Activated naive CD8-positive, alpha-beta T cell treated with anti-CD3 and anti-CD28 coated beads, Interleukin-2, amount 10 ng/mL, durations not matched to agents 7 days and 5 days (primary cell): Measurements from ENCODE around the gene IFI6. TPM values are rescaled to one million over a fixed set of nuclear protein-coding genes. Genes with fewer than 3 reads are reported as not detected.
A peak's percentile ranks its signal among the peaks of the same experiment; 100 is the strongest.
"Not testable (repeated sequence)": the region's sequence is repeated elsewhere in the genome, so short reads cannot be mapped to it uniquely, and the experiment has no call there.

Experiments
- ATAC-seq: fragments of 150-1000 bp; cut with Tn5 transposase; one replicate; pipeline ENCODE4 v1.10.0; 2021; ENCODE audit warnings: low read depth, moderate library complexity
- POLR2A ChIA-PET: fragments of 350-600 bp; sonication (Branson Sonifier 250); formaldehyde crosslinking; loops from one replicate; lab custom pipeline; 2021; ENCODE audit warnings: antibody characterized with exemption; lab: Charles Lee
- DNase-seq: peaks from one replicate; pipeline ENCODE4 v3.0.0; 2021
- H3K27ac Mint-ChIP-seq: one replicate; pipeline ENCODE4 v1.8.0; 2022; ENCODE audit warnings: mild to moderate bottlenecking, mixed read lengths
- H3K27me3 Mint-ChIP-seq: one replicate; pipeline ENCODE4 v1.8.0; 2022; ENCODE audit warnings: mild to moderate bottlenecking, moderate library complexity, mixed read lengths
- H3K36me3 Mint-ChIP-seq: one replicate; pipeline ENCODE4 v1.8.0; 2021; ENCODE audit warnings: mild to moderate bottlenecking, mixed read lengths
- H3K4me1 Mint-ChIP-seq: one replicate; pipeline ENCODE4 v1.8.0; 2021; ENCODE audit warnings: mixed read lengths
- H3K4me3 Mint-ChIP-seq: one replicate; pipeline ENCODE4 v1.8.0; 2022; ENCODE audit warnings: mild to moderate bottlenecking, moderate library complexity, mixed read lengths
- H3K9me3 Mint-ChIP-seq: one replicate; pipeline ENCODE4 v1.8.0; 2021; ENCODE audit warnings: mixed read lengths
- total RNA-seq, 2 experiments: library from RNA; stranded (reverse); gene quantifications; one replicate each; pipeline ENCODE4 v1.2.3, GENCODE V29; 2021

The IFI6 gene, protein sequence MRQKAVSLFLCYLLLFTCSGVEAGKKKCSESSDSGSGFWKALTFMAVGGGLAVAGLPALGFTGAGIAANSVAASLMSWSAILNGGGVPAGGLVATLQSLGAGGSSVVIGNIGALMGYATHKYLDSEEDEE
- total RNA-seq: 100 to 1,000 TPM; 310 to 357 TPM

DNA sequence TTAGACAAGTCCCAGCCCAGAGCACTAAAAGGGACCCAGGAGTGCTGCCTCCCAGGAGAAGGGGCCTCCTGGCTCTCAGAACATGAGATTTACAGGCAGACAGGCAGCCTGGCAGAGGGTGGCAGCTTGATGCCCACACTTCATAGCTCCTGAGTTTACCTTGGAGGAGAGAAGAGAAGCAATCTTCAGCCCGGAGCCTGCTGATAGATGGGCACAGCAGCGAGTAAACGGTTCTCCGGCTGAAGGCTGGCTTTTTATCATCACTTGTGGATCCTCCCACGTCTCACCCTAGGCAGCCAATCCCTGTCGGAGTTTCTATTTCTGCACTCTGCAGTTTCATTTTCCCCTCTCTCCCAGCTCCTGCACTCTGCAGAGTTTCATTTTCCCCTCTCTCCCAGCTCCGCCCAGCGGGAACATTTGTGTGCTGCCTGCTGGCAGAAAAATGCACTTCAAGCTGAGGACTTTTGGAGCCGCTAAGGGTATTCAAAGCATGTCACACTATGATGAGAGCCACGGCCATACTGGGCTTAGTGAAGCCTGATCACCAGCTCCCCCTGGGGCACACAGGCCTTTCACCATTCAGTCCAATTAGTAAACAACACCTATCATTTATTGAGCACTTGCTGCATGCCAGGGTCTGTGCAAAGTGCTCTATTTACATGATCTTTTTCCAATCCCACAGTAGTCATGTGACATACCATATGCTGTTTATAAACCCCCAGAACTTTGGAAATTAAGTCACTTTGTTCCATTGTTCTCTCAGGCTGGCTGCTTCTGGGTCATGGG is at the start of gene IFI6:
Gene IFI6, minus strand, starts transcription at position 229 of the 786 bp plus-strand sequence. CDS start 2,878 bp downstream, outside the sequence.
- H3K9me3 Mint-ChIP-seq: no peaks in the 10 kb centered on the region
- peak; percentile 76 for DNase-seq
- peaks cover 27% of the 10 kb centered on the region for H3K4me1 Mint-ChIP-seq
- H3K36me3 Mint-ChIP-seq: peaks cover 20% of the 10 kb centered on the region
- POLR2A ChIA-PET: interaction anchor here (0.6 to 2.5 kb wide), 15 partner anchors 10 to 517 kb away, joined by 3 to 24 read pairs (median 3); partner anchors contain the start of genes FAM76A, PPP1R8, SLC9A1 and STX12
- H3K4me3 Mint-ChIP-seq: peak within 1 kb of the TSS; percentile 97
- peak; percentile 93 for ATAC-seq
- H3K27me3 Mint-ChIP-seq: no peaks in the 10 kb centered on the region
- peak within 1 kb of the TSS; percentile 95 for H3K27ac Mint-ChIP-seq

DNA sequence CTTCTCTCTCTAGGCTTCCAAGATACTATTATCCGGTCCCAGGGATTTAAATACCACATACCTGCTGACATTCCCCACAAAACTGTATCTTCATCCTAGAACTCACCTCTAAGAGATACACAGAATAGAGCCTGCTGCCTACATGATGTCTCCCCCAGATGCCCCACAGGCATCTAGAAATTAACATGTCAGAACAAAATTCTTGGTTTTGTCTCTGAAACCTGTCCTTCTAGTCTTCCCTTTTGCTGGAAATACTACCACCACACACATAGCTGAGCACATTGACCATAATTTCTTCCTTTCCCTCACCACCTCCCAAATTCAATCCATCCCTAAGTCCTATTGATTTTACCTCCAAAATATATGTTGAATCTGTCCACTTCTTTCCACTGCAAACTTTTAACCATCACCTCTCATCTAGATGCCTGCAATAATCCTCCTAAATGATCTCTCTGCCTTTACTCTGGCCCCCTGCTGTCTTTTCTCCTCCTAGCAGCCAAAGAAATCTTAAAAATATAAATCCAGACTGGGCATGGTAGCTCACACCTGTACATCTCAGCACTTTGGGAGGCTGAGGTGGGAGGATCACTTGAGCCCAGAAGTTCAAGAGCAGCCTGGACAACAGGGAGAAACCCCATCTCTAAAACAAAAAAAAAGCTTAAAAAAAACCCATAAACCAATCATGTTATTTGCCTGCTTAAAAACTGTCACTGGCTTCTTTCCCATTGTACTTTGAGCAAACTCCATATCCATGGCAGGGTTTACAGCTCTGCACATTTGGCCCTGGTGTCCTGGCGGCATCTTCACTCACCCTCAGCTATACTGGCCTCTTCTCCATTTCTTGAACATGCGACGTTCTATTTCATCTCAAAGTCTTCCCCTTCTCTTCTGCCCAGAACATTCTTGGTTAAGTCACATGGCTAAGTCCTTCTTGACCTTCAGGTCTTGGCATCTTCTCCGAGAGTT is 47.6 kb upstream of the IFI6 start:
- ATAC-seq (no peak), DNase-seq (no peak)
- Mint-ChIP-seq H3K27me3 (peaks cover 24% of the 10 kb centered on the region), H3K27ac (no peak overlapping the region), H3K36me3 (no peaks in the 10 kb centered on the region), H3K4me1 (peaks cover 2% of the 10 kb centered on the region), H3K4me3 (no peak overlapping the region), H3K9me3 (peaks cover 7% of the 10 kb centered on the region)
- POLR2A ChIA-PET: interaction anchor here (0.8 kb wide), 1 partner anchor 48 kb away, joined by 4 read pairs; the partner anchor contains the start of gene IFI6

- H3K27ac Mint-ChIP-seq: no peak overlapping the region
- H3K4me1 Mint-ChIP-seq: peaks cover 9% of the 10 kb centered on the region
- no peak for ATAC-seq
- H3K27me3 Mint-ChIP-seq: peaks cover 24% of the 10 kb centered on the region
- DNase-seq: no peak
- POLR2A ChIA-PET: no interaction called here
- no peaks in the 10 kb centered on the region for H3K36me3 Mint-ChIP-seq
- H3K4me3 Mint-ChIP-seq: no peak overlapping the region
- peaks cover 7% of the 10 kb centered on the region for H3K9me3 Mint-ChIP-seq
Observed at GRCh38 chr1:27716262-27716895, 44.4 kb upstream of the IFI6 start.

- H3K4me3 Mint-ChIP-seq: no peak overlapping the region
- ATAC-seq (no peak), DNase-seq (no peak)
- POLR2A ChIA-PET: no interaction called here
- H3K9me3 Mint-ChIP-seq: peaks cover 7% of the 10 kb centered on the region
- peaks cover 7% of the 10 kb centered on the region for H3K4me1 Mint-ChIP-seq
- no peak overlapping the region for H3K27ac Mint-ChIP-seq
- H3K27me3 Mint-ChIP-seq: peaks cover 13% of the 10 kb centered on the region
- no peaks in the 10 kb centered on the region for H3K36me3 Mint-ChIP-seq
Observed at GRCh38 chr1:27713869-27714513, 42.0 kb upstream of the IFI6 start.

- no peak for ATAC-seq
- H3K27ac Mint-ChIP-seq: no peak overlapping the region
Observed at GRCh38 chr1:27713139-27713725, 41.2 kb upstream of the IFI6 start.

GRCh38 chr1:27710574-27710973 is 38.6 kb upstream of the IFI6 start:
- POLR2A ChIA-PET: no interaction called here
- ATAC-seq (no peak), DNase-seq (no peak)
- Mint-ChIP-seq H3K9me3 (no peaks in the 10 kb centered on the region), H3K27me3 (peaks cover 4% of the 10 kb centered on the region), H3K4me3 (no peak overlapping the region), H3K27ac (no peak overlapping the region), H3K36me3 (no peaks in the 10 kb centered on the region), H3K4me1 (peaks cover 7% of the 10 kb centered on the region)

More at GRCh38 chr1:27713139-27713725, 41.2 kb upstream of the IFI6 start:
- no peaks in the 10 kb centered on the region for H3K36me3 Mint-ChIP-seq
- DNase-seq: no peak
- peaks cover 12% of the 10 kb centered on the region for H3K27me3 Mint-ChIP-seq
- peaks cover 7% of the 10 kb centered on the region for H3K4me1 Mint-ChIP-seq
- POLR2A ChIA-PET: no interaction called here
- no peak overlapping the region for H3K4me3 Mint-ChIP-seq
- peaks cover 7% of the 10 kb centered on the region for H3K9me3 Mint-ChIP-seq

- H3K4me3 Mint-ChIP-seq: no peak overlapping the region
- ATAC-seq (no peak), DNase-seq (no peak)
- H3K4me1 Mint-ChIP-seq: no peaks in the 10 kb centered on the region
- H3K27me3 Mint-ChIP-seq: peaks cover 9% of the 10 kb centered on the region
- POLR2A ChIA-PET: no interaction called here
- no peak overlapping the region for H3K27ac Mint-ChIP-seq
- H3K9me3 Mint-ChIP-seq: peaks cover 13% of the 10 kb centered on the region
- peaks cover 5% of the 10 kb centered on the region for H3K36me3 Mint-ChIP-seq
Observed at GRCh38 chr1:27705545-27705944, 33.6 kb upstream of the IFI6 start.

DNA sequence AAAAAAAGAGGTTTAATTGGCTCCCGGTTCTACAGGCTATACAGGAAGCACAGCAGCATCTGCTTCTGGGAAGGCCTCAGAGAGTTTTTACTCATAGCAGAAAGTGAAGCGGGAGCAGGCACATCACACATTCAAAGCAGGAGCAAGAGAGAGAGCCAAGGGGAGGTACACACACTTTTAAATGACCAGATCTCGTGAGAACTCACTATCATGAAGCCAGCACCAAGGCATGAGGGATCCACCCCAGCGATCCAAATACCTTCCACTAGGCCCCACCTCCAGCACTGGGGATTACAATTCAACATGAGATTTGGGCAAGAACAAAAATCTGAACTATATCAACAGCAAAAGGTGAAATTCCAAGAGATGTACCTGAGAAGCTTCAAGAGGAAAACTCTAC is 33.0 kb upstream of the IFI6 start:
- POLR2A ChIA-PET: no interaction called here

DNA sequence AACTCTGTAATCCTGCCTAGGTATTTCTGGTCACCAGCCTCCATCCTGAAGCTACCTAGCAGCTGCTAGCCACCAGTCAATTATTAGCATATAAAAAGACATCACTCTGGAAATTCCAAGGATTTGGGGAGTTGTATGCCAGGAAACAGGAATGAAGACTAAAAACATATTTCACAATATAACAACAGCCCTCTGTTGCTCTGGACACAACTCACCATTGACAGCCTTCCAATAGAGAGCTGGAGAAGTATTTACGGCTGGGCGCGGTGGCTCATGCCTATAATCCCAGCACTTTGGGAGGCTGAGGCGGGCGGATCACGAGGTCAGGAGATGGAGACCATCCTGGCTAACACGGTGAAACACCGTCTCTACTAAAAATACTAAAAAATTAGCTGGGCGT is 24.8 kb upstream of the IFI6 start:
- not testable (repeated sequence) for H3K27ac Mint-ChIP-seq, H3K4me3 Mint-ChIP-seq, H3K36me3 Mint-ChIP-seq, DNase-seq, H3K9me3 Mint-ChIP-seq, ATAC-seq, H3K4me1 Mint-ChIP-seq
- peaks cover 16% of the 10 kb centered on the region for H3K27me3 Mint-ChIP-seq
- POLR2A ChIA-PET: interaction anchor here (0.6 kb wide), 1 partner anchor 64 kb away, joined by 3 read pairs; no protein-coding TSS in a partner anchor

More for the DNA sequence above, 33.0 kb upstream of the IFI6 start:
- no peak overlapping the region for H3K4me3 Mint-ChIP-seq
- no peaks in the 10 kb centered on the region for H3K4me1 Mint-ChIP-seq
- H3K27ac Mint-ChIP-seq: no peak overlapping the region
- H3K36me3 Mint-ChIP-seq: peaks cover 5% of the 10 kb centered on the region
- DNase-seq: no peak
- H3K27me3 Mint-ChIP-seq: peaks cover 11% of the 10 kb centered on the region
- peaks cover 13% of the 10 kb centered on the region for H3K9me3 Mint-ChIP-seq
- ATAC-seq: no peak

DNA sequence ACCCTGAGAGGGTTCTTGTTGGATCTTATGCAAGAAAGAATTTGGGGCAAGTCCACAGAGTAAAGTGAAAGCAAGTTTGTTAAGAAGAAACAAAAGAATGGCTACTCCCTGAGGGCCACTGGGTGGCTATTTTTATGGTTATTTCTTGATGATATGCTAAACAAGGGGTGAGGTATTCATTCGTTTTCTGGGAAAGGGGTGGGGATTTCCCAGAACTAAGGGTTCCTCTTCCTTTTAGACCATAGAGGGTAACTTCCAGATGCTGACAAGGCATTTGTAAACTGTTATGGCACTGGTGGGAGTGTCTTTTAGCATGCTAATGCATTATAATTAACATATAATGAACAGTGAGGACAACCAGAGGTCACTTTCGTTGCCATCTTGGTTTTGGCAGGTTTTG is 18.2 kb upstream of the IFI6 start:
- ATAC-seq (no peak), DNase-seq (no peak)
- H3K4me3 Mint-ChIP-seq: no peak overlapping the region
- H3K36me3 Mint-ChIP-seq: peaks cover 2% of the 10 kb centered on the region
- H3K27me3 Mint-ChIP-seq: peaks cover 26% of the 10 kb centered on the region
- peaks cover 10% of the 10 kb centered on the region for H3K4me1 Mint-ChIP-seq
- POLR2A ChIA-PET: no interaction called here
- H3K9me3 Mint-ChIP-seq: peaks cover 3% of the 10 kb centered on the region
- H3K27ac Mint-ChIP-seq: no peak overlapping the region

- POLR2A ChIA-PET: no interaction called here
- no peak for ATAC-seq
- no peak overlapping the region for H3K27ac Mint-ChIP-seq
Observed at GRCh38 chr1:27689423-27690173, 17.6 kb upstream of the IFI6 start.

More at GRCh38 chr1:27689423-27690173, 17.6 kb upstream of the IFI6 start:
- Mint-ChIP-seq H3K27me3 (peaks cover 23% of the 10 kb centered on the region), H3K4me3 (no peak overlapping the region), H3K9me3 (peaks cover 3% of the 10 kb centered on the region), H3K36me3 (peaks cover 2% of the 10 kb centered on the region), H3K4me1 (peaks cover 10% of the 10 kb centered on the region)
- DNase-seq: no peak
